ENCODE measurements around the gene CYB5R3.

CYB5R3 gene

GRCh38 chr22:42646569-42647525 is 2.3 kb downstream of the CYB5R3 start:
- DNase-seq (ENCODE audit: insufficient read length, low spot score): no peak
- FAIRE-seq: no peak

GRCh38 chr22:42645938-42646568 is 3.1 kb downstream of the CYB5R3 start:
- FAIRE-seq: no peak
- DNase-seq (ENCODE audit: insufficient read length, low spot score): no peak

GRCh38 chr22:42645341-42645937 is 3.8 kb downstream of the CYB5R3 start:
- FAIRE-seq (no peak), DNase-seq (ENCODE audit: insufficient read length, low spot score) (no peak)

GRCh38 chr22:42644422-42645340 is 4.5 kb downstream of the CYB5R3 start:
- FAIRE-seq (peak; percentile 8), DNase-seq (ENCODE audit: insufficient read length, low spot score) (no peak)

GRCh38 chr22:42643634-42644421 is 5.4 kb downstream of the CYB5R3 start:
- DNase-seq (ENCODE audit: insufficient read length, low spot score) (no peak), FAIRE-seq (no peak)

- no peak for DNase-seq (ENCODE audit: insufficient read length, low spot score)
- FAIRE-seq: no peak
Observed at GRCh38 chr22:42642806-42643633, 6.2 kb downstream of the CYB5R3 start.

GRCh38 chr22:42641801-42642413 is 7.3 kb downstream of the CYB5R3 start:
- no peak for DNase-seq (ENCODE audit: insufficient read length, low spot score)
- FAIRE-seq: no peak

- DNase-seq (ENCODE audit: insufficient read length, low spot score) (no peak), FAIRE-seq (no peak)
Observed at GRCh38 chr22:42639541-42640241, 9.5 kb downstream of the CYB5R3 start.

GRCh38 chr22:42637555-42637954 is 11.6 kb downstream of the CYB5R3 start:
- FAIRE-seq: no peak
- DNase-seq (ENCODE audit: insufficient read length, low spot score): no peak

GRCh38 chr22:42636506-42636905 is 12.7 kb downstream of the CYB5R3 start:
- DNase-seq (ENCODE audit: insufficient read length, low spot score) (no peak), FAIRE-seq (no peak)

GRCh38 chr22:42635531-42635930 is 13.7 kb downstream of the CYB5R3 start:
- DNase-seq (ENCODE audit: insufficient read length, low spot score) (no peak), FAIRE-seq (no peak)

- DNase-seq (ENCODE audit: insufficient read length, low spot score) (no peak), FAIRE-seq (no peak)
Observed at GRCh38 chr22:42633013-42633412, 16.2 kb downstream of the CYB5R3 start.

GRCh38 chr22:42632096-42632495 is 17.1 kb downstream of the CYB5R3 start:
- DNase-seq (ENCODE audit: insufficient read length, low spot score) (no peak), FAIRE-seq (no peak)

- no peak for FAIRE-seq
Observed at GRCh38 chr22:42630901-42631602, 18.1 kb downstream of the CYB5R3 start.

GRCh38 chr22:42630211-42630610 is 19.0 kb downstream of the CYB5R3 start:
- DNase-seq (ENCODE audit: insufficient read length, low spot score) (no peak), FAIRE-seq (no peak)

More at GRCh38 chr22:42630901-42631602, 18.1 kb downstream of the CYB5R3 start:
- DNase-seq (ENCODE audit: insufficient read length, low spot score): no peak

GRCh38 chr22:42627981-42628380 is 21.2 kb downstream of the CYB5R3 start:
- no peak for FAIRE-seq
- DNase-seq (ENCODE audit: insufficient read length, low spot score): no peak

- DNase-seq (ENCODE audit: insufficient read length, low spot score) (no peak), FAIRE-seq (no peak)
Observed at GRCh38 chr22:42626951-42627625, 22.1 kb downstream of the CYB5R3 start.
